AG10803 (cell line): Measurements from ENCODE around the gene YIPF4.
"Not testable (repeated sequence)": the region's sequence is repeated elsewhere in the genome, so short reads cannot be mapped to it uniquely, and the experiment has no call there.

ENCODE experiments used
- DNase-seq: peaks from one replicate; pipeline ENCODE4 v3.0.0; 2010; ENCODE audit warnings: low read depth
- H3K4me3 ChIP-seq: 2 replicates; pipeline ENCODE4 v1.5.1; 2011; ENCODE audit warnings: mild to moderate bottlenecking, low read length, control low read depth
- TF ChIP-seq, protein P1 (sequence below): conservative IDR thresholded peaks from 2 replicates; pipeline ENCODE4 v1.5.1; 2011; ENCODE audit warnings: mild to moderate bottlenecking, low read length, control low read depth, inconsistent platforms

Gene YIPF4

DNA sequence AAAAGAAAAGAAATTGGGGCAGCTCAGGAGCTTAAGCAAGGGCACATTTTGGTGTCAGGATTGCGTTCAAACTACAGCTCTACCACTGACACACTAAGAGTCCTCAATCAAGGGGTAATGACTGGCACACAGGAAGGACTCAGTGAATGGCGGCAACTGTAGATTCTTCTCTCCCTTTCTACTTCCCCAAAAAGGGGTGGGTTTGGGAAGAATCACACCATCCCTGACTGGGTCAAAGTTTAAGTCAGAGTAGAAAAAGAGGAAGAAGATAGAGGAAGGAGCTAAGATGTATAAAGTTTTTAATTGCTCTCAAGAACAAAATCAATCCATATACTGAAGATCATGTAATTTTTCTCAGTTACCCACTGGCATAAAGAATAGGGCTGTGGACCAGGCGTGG is 15.6 kb upstream of the YIPF4 start:
- H3K4me3 ChIP-seq = no peak overlapping the region
- TF ChIP-seq, protein P1, sequence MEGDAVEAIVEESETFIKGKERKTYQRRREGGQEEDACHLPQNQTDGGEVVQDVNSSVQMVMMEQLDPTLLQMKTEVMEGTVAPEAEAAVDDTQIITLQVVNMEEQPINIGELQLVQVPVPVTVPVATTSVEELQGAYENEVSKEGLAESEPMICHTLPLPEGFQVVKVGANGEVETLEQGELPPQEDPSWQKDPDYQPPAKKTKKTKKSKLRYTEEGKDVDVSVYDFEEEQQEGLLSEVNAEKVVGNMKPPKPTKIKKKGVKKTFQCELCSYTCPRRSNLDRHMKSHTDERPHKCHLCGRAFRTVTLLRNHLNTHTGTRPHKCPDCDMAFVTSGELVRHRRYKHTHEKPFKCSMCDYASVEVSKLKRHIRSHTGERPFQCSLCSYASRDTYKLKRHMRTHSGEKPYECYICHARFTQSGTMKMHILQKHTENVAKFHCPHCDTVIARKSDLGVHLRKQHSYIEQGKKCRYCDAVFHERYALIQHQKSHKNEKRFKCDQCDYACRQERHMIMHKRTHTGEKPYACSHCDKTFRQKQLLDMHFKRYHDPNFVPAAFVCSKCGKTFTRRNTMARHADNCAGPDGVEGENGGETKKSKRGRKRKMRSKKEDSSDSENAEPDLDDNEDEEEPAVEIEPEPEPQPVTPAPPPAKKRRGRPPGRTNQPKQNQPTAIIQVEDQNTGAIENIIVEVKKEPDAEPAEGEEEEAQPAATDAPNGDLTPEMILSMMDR = no peak
- DNase-seq = no peak

DNA sequence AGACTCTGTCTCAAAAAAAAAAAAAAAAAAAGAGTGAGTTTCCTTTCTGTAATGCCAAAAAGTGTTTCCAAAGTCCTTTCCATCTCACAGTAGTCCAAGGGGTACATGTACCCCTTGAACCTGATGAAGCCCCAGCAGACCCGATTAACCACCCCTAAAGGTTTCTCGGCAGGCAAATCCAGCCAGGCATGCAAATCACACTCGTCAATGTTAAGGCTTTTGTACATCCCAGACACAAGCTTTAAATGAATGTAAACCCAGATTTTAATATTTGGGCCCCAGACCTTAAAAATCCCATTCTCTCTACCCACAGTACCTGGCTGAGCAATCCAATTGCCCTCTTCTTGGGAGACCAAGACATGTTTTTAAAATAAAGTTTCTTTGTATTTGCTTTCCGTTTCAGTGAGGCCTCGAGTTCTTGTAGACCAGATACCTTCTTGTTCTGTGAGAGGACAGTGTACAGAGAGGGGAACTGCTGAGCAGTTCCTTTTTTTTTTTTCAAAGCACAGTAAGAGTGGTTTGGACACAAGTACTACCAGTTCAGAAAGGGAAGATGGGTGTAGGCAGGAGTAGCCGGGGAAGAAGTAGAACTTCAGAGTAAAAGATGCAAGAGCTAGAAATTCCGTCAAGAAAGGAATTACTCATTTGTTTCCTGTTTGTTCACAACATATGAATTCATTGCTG is 13.1 kb upstream of the YIPF4 start, which contains the start of gene NLRC4:
Gene NLRC4 (minus strand): TSS at position 465 of the 684 bp plus-strand sequence. CDS start 8,111 bp downstream, outside the sequence.
- H3K4me3 ChIP-seq = no peak within 1 kb of the TSS

DNA sequence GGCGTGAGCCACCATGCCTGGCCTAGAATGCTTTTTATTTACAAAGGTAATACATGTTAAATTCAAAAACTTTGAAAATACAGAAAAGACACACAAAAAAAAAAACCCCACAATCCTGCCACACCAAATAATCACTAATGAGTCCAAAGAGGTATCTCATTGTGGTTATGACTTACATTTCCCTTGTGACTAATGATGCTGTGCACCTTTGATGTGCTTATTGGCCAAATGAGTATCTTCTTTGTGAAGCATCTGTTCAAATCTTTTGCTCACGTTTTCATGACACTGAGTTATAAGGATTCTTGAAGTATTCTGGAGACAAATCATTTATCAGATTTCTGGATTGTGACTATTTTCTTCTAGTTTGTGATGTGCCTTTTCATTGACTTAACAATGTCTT is 6.6 kb upstream of the YIPF4 start:
- TF ChIP-seq, protein P1 = no peak
- DNase-seq = no peak
- H3K4me3 ChIP-seq = no peak overlapping the region

More for the DNA sequence above, 13.1 kb upstream of the YIPF4 start, which contains the start of gene NLRC4:
- DNase-seq = no peak
- TF ChIP-seq, protein P1 = no peak

DNA sequence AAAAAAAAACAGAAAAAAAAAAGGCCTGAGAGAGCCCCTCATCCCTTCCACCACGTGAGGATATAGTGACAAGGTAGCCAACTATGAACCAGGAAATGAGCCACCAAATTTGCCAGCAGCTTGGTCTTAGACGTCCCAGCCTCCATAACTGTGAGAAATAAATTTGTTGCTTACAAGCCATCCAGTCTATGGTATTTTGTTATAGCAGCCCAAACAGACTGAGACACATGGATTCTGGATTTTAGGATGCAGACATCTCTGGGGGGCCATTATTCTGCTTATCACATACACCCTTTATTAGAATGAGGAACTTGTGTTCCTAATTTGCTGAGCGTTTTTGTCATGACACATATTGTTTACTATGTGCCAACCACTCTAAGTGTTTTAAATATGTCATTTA is 5.4 kb upstream of the YIPF4 start:
- TF ChIP-seq, protein P1 = no peak
- no peak for DNase-seq
- no peak overlapping the region for H3K4me3 ChIP-seq

DNA sequence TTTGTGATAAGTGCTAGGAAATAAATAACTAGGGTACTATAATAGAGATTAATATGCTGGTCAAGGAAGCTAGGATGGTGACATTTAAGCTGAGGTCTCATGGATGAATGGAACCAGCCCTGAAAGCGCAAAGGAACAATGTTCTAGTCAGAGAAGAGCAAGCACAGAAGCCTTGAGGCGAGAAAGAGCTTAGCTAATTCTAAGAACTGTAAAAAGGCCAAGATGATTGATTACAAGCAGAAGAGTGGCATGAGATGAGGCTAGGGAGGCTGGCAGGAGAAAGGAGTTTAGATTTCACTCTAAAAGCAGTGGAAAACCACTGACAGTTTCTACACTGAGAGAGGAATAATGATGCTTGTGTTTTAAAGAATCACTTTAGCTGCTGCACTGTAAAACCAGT is 3.4 kb upstream of the YIPF4 start:
- TF ChIP-seq, protein P1 = no peak
- H3K4me3 ChIP-seq = no peak overlapping the region
- DNase-seq = no peak

DNA sequence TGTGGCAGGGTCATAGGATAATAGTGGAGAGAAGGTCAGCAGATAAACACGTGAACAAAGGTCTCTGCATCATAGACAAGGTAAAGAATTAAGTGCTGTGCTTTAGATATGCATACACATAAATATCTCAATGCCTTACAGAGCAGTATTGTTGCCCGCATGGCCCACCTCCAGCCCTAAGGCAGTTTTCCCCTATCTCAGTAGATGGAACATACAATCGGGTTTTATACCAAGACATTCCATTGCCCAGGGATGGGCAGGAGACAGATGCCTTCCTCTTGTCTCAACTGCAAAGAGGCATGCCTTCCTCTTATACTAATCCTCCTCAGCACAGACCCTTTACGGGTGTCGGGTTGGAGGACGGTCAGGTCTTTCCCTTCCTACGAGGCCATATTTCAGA is 1.9 kb upstream of the YIPF4 start:
- DNase-seq = not testable (repeated sequence)

DNA sequence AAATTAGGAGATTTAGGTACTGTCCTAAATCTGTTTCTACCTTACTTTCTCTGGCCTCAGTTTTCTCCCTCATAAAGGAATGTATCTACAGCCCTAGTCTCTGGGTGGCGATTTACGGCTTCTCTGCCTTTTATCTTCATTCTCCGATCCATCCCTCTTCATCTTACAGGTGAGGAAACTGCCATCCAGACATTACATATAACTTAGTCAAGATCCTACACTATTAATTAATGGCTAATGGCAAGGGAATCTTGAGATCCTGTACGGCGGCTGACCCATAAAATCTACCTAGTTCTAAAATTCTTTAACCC is 386 bp upstream of the YIPF4 start:
- TF ChIP-seq, protein P1 = no peak
- DNase-seq = no peak
- H3K4me3 ChIP-seq = peak overlapping the region; percentile 99

More for the DNA sequence above, 1.9 kb upstream of the YIPF4 start:
- not testable (repeated sequence) for H3K4me3 ChIP-seq
